GM12878 (cell line): ENCODE data around the gene C2orf68. TPM values are rescaled to one million over a fixed set of nuclear protein-coding genes. Genes with fewer than 3 reads are reported as not detected.

Experiments
- ATF2 ChIP-seq: IDR thresholded peaks from 2 replicates; pipeline ENCODE4 v1.6.1; 2012; ENCODE audit warnings: low read length, inconsistent platforms
- BCL11A ChIP-seq: IDR thresholded peaks from 2 replicates; pipeline ENCODE4 v1.6.1; 2011; ENCODE audit warnings: low read depth, low read length
- BCLAF1 ChIP-seq: fragments of 450-650 bp; IDR thresholded peaks from 2 replicates; pipeline ENCODE4 v1.6.1; 2017; ENCODE audit warnings: antibody characterized with exemption, mild to moderate bottlenecking, moderate library complexity
- CEBPB ChIP-seq, 2 experiments: fragments of 150-350 bp in 1 of 2; IDR thresholded peaks; 2 replicates each; pipeline ENCODE4 v1.6.1; 2012 to 2014; ENCODE audit warnings: low read depth in 2 of 2, low read length in 2 of 2, borderline replicate concordance in 1 of 2, inconsistent platforms in 1 of 2
- CREM ChIP-seq: IDR thresholded peaks from 2 replicates; pipeline ENCODE4 v1.6.1; 2014; ENCODE audit warnings: antibody characterized with exemption, low read depth
- E2F4 ChIP-seq: IDR thresholded peaks from 2 replicates; pipeline ENCODE4 v1.6.1; 2012; ENCODE audit warnings: low read depth, low read length, improper control_type of control experiment
- EED ChIP-seq: sonication (generic); IDR thresholded peaks from 2 replicates; pipeline ENCODE4 v1.6.1; 2016; ENCODE audit warnings: antibody characterized with exemption, low read depth
- ESRRA ChIP-seq: IDR thresholded peaks from 2 replicates; pipeline ENCODE4 v1.6.1; 2012; ENCODE audit warnings: mild to moderate bottlenecking, low read length, improper control_type of control experiment
- EZH2 ChIP-seq: IDR thresholded peaks from 2 replicates; pipeline ENCODE4 v1.6.1; 2012; ENCODE audit warnings: low read depth, mild to moderate bottlenecking, control low read depth, inconsistent platforms, low read length, borderline replicate concordance; ENCODE audit not compliant: control insufficient read depth
- MEF2B ChIP-seq: fragments of 450-650 bp; IDR thresholded peaks from 2 replicates; pipeline ENCODE4 v1.6.1; 2018; ENCODE audit warnings: mild to moderate bottlenecking, moderate library complexity; ENCODE audit not compliant: partially characterized antibody, poor library complexity, severe bottlenecking
- MXI1 ChIP-seq: fragments of 150-350 bp; IDR thresholded peaks from 2 replicates; pipeline ENCODE4 v1.6.1; 2011; ENCODE audit warnings: low read depth, mild to moderate bottlenecking, inconsistent platforms, low read length, improper control_type of control experiment
- NBN ChIP-seq: fragments of 450-650 bp; IDR thresholded peaks from 2 replicates; pipeline ENCODE4 v1.6.1; 2016
- PBX3 ChIP-seq: IDR thresholded peaks from 2 replicates; pipeline ENCODE4 v1.6.1; 2011; ENCODE audit warnings: mild to moderate bottlenecking, low read depth, low read length, moderate library complexity; ENCODE audit not compliant: insufficient replicate concordance
- PML ChIP-seq: IDR thresholded peaks from 2 replicates; pipeline ENCODE4 v1.6.1; 2012; ENCODE audit warnings: low read length, inconsistent platforms
- POU2F2 ChIP-seq: IDR thresholded peaks from 3 replicates; pipeline ENCODE4 v1.6.1; 2011; ENCODE audit warnings: low read depth, mild to moderate bottlenecking, low read length, borderline replicate concordance
- RELA ChIP-seq: fragments of 450-650 bp; IDR thresholded peaks from 2 replicates; pipeline ENCODE4 v1.8.0; 2014; ENCODE audit warnings: borderline replicate concordance; ENCODE audit not compliant: partially characterized antibody
- SMAD1 ChIP-seq: fragments of 450-650 bp; IDR thresholded peaks from 2 replicates; pipeline ENCODE4 v1.6.1; 2018; ENCODE audit warnings: mild to moderate bottlenecking, low read depth; ENCODE audit not compliant: partially characterized antibody
- SMARCA5 ChIP-seq: fragments of 450-650 bp; IDR thresholded peaks from 2 replicates; pipeline ENCODE4 v1.6.1; 2017; ENCODE audit warnings: mild to moderate bottlenecking
- TCF3 ChIP-seq: IDR thresholded peaks from 2 replicates; pipeline ENCODE4 v1.6.1; 2012; ENCODE audit warnings: low read depth, mild to moderate bottlenecking, low read length, borderline replicate concordance; ENCODE audit not compliant: insufficient read depth
- TCF7 ChIP-seq: IDR thresholded peaks from 2 replicates; pipeline ENCODE4 v1.6.1; 2014; ENCODE audit warnings: antibody characterized with exemption, borderline replicate concordance
- YBX1 ChIP-seq: fragments of 450-650 bp; IDR thresholded peaks from 2 replicates; pipeline ENCODE4 v1.6.1; 2016; ENCODE audit warnings: antibody characterized with exemption
- polyA plus RNA-seq, 11 experiments: library from polyadenylated mRNA; depleted of rRNA in 4 of 11; unstranded in 6 of 11; stranded (reverse) in 5 of 11; fragments of >200 nt; fragmentation: Nextera tagmentation in 4 of 11; fragmentation: Illumina TruSeq in 1 of 11; extraction: Ambion mirVana in 4 of 11; extraction: Trizol in 1 of 11; gene quantifications; 1 replicate in 1 of 11; 2 replicates in 10 of 11; pipeline versions ENCODE4 v1.2.1 to v1.2.3, GENCODE V29; 2011 to 2016; ENCODE audit warnings: inconsistent platforms in 2 of 11, missing spikeins in 2 of 11, low read depth in 1 of 11
- total RNA-seq, 4 experiments: library from RNA; depleted of rRNA in 3 of 4; stranded (reverse); fragments of >200 nt in 3 of 4; fragmentation: Illumina TruSeq in 1 of 4; extraction: Trizol in 1 of 4; gene quantifications; 2 replicates each; pipeline versions ENCODE4 v1.2.1 to v1.2.3, GENCODE V29; 2013 to 2021
- TF ChIP-seq, protein P1 (sequence below): IDR thresholded peaks from 2 replicates; pipeline ENCODE4 v1.6.1; 2012; ENCODE audit warnings: low read depth, low read length, improper control_type of control experiment

C2orf68 gene
- total and polyA plus RNA-seq, 10 of the 15 experiments (the other 5 are each of a cell fraction or from before 2014, with no cell fraction given): 12.7 to 56.1 (median 28.4) TPM

DNA sequence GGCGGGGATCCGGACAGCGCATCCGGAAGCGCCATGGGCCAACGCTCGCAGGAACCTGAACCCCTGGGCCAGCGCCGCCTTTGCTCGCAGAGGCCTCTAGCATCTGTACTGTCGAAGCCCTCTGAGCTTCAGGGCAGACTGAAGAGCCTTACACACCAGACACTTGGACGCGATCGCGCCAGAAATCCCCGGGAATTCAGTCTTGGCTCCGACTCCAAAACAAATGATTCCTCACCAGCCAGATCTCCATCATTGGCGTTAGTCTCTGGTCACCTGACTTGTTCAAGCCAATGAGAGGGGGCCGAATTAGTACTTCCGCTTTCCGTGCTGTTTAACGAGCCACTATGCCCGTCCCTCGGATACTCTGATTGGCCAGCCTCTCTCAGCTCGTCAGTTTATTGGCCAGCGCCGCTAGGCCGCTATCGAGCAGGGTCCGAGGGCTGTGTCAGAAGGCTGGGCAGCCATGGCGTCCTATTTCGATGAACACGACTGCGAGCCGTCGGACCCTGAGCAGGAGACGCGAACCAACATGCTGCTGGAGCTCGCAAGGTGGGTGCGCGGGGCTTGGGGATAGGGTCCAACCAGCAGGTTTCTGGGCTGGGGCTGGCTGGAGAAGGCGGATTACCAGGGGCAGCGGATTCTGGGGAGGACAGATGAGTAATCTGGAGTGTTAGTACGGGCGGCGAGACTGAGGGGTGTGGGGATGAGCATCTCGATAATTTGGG, 16.4 kb downstream of the C2orf68 start, which contains the start of gene RNF181 (continued):
- peak; percentile 42; the same call in 1 of the 2 replicates for TF ChIP-seq EED
- no peak for TF ChIP-seq YBX1
- TF ChIP-seq PBX3: no peak
- peak; percentile 17; the same call in 1 of the 2 replicates for TF ChIP-seq MXI1
- TF ChIP-seq ATF2: no peak
- TF ChIP-seq RELA: peak; percentile 32
- no peak for TF ChIP-seq MEF2B
- no peak for TF ChIP-seq TCF3
- no peak for TF ChIP-seq BCL11A
- TF ChIP-seq SMARCA5: no peak
- TF ChIP-seq E2F4: no peak
- TF ChIP-seq TCF7: no peak
- TF ChIP-seq EZH2: no peak
- no peak for TF ChIP-seq BCLAF1
- no peak for TF ChIP-seq CEBPB (IDR thresholded peaks at IDR 0.05; ENCODE audit: borderline replicate concordance in 1 of 2, low read depth in 2 of 2, low read length in 2 of 2)
- TF ChIP-seq CREM: 0 out of 2 replicates have a peak, but pooled peaks have one; percentile 35
- TF ChIP-seq SMAD1: no peak
- no peak; the same call in 2 of the 3 replicates for TF ChIP-seq POU2F2
- 0 out of 2 replicates have a peak, but pooled peaks have one; percentile 69 for TF ChIP-seq NBN
- no peak for TF ChIP-seq ESRRA
- TF ChIP-seq PML: peak; percentile 88
- TF ChIP-seq, protein P1, sequence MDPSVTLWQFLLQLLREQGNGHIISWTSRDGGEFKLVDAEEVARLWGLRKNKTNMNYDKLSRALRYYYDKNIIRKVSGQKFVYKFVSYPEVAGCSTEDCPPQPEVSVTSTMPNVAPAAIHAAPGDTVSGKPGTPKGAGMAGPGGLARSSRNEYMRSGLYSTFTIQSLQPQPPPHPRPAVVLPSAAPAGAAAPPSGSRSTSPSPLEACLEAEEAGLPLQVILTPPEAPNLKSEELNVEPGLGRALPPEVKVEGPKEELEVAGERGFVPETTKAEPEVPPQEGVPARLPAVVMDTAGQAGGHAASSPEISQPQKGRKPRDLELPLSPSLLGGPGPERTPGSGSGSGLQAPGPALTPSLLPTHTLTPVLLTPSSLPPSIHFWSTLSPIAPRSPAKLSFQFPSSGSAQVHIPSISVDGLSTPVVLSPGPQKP: peak; percentile 63
